Measurements from ENCODE around the gene NKTR. TPM values are rescaled to one million over a fixed set of nuclear protein-coding genes. Genes with fewer than 3 reads are reported as not detected.
"Not testable (repeated sequence)": the region's sequence is repeated elsewhere in the genome, so short reads cannot be mapped to it uniquely, and the experiment has no call there.

The NKTR gene
- total RNA-seq, 1 experiment from 2014 or later: 89.3 TPM

DNA sequence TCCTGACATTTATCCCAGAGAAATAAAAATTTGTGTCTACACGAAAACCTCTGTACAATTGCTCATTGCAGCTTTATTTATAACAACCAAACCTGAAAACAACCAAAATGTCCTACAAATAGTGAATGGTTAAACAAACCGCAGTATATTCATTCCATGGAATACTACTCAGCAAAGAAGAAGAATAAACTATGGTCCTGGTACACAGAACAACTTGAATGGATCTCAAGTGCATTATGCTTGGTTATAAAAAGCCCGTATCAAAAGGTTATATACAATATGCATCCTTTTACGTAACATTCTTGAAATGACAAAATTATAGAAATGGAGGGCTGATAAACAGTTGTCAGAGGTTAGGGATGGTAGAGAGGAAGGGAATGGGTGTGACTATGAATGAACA lies 22.4 kb upstream of the NKTR start:
- no peak for TF ChIP-seq SOX15 (CRISPR knock-in tag; IDR thresholded peaks at IDR 0.05)
- TF ChIP-seq, protein P1, sequence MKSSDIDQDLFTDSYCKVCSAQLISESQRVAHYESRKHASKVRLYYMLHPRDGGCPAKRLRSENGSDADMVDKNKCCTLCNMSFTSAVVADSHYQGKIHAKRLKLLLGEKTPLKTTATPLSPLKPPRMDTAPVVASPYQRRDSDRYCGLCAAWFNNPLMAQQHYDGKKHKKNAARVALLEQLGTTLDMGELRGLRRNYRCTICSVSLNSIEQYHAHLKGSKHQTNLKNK (CRISPR knock-in tag; IDR thresholded peaks at IDR 0.05): no peak
- TF ChIP-seq, protein P2, sequence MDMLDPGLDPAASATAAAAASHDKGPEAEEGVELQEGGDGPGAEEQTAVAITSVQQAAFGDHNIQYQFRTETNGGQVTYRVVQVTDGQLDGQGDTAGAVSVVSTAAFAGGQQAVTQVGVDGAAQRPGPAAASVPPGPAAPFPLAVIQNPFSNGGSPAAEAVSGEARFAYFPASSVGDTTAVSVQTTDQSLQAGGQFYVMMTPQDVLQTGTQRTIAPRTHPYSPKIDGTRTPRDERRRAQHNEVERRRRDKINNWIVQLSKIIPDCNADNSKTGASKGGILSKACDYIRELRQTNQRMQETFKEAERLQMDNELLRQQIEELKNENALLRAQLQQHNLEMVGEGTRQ (CRISPR knock-in tag; IDR thresholded peaks at IDR 0.05): no peak
- TF ChIP-seq HMGA2 (CRISPR knock-in tag; IDR thresholded peaks at IDR 0.05): no peak
- TF ChIP-seq, protein P3, sequence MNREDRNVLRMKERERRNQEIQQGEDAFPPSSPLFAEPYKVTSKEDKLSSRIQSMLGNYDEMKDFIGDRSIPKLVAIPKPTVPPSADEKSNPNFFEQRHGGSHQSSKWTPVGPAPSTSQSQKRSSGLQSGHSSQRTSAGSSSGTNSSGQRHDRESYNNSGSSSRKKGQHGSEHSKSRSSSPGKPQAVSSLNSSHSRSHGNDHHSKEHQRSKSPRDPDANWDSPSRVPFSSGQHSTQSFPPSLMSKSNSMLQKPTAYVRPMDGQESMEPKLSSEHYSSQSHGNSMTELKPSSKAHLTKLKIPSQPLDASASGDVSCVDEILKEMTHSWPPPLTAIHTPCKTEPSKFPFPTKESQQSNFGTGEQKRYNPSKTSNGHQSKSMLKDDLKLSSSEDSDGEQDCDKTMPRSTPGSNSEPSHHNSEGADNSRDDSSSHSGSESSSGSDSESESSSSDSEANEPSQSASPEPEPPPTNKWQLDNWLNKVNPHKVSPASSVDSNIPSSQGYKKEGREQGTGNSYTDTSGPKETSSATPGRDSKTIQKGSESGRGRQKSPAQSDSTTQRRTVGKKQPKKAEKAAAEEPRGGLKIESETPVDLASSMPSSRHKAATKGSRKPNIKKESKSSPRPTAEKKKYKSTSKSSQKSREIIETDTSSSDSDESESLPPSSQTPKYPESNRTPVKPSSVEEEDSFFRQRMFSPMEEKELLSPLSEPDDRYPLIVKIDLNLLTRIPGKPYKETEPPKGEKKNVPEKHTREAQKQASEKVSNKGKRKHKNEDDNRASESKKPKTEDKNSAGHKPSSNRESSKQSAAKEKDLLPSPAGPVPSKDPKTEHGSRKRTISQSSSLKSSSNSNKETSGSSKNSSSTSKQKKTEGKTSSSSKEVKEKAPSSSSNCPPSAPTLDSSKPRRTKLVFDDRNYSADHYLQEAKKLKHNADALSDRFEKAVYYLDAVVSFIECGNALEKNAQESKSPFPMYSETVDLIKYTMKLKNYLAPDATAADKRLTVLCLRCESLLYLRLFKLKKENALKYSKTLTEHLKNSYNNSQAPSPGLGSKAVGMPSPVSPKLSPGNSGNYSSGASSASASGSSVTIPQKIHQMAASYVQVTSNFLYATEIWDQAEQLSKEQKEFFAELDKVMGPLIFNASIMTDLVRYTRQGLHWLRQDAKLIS (CRISPR knock-in tag; IDR thresholded peaks at IDR 0.05; ENCODE audit: borderline replicate concordance): no peak
- no peak for TF ChIP-seq NFYB (CRISPR knock-in tag; conservative IDR thresholded peaks at IDR 0.05; ENCODE audit: low read depth)
- TF ChIP-seq, protein P4, sequence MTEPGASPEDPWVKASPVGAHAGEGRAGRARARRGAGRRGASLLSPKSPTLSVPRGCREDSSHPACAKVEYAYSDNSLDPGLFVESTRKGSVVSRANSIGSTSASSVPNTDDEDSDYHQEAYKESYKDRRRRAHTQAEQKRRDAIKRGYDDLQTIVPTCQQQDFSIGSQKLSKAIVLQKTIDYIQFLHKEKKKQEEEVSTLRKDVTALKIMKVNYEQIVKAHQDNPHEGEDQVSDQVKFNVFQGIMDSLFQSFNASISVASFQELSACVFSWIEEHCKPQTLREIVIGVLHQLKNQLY (CRISPR knock-in tag; IDR thresholded peaks at IDR 0.05): no peak
- TF ChIP-seq, protein P5, sequence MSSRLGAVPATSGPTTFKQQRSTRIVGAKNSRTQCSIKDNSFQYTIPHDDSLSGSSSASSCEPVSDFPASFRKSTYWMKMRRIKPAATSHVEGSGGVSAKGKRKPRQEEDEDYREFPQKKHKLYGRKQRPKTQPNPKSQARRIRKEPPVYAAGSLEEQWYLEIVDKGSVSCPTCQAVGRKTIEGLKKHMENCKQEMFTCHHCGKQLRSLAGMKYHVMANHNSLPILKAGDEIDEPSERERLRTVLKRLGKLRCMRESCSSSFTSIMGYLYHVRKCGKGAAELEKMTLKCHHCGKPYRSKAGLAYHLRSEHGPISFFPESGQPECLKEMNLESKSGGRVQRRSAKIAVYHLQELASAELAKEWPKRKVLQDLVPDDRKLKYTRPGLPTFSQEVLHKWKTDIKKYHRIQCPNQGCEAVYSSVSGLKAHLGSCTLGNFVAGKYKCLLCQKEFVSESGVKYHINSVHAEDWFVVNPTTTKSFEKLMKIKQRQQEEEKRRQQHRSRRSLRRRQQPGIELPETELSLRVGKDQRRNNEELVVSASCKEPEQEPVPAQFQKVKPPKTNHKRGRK (CRISPR knock-in tag; IDR thresholded peaks at IDR 0.05; ENCODE audit: borderline replicate concordance): no peak
- TF ChIP-seq, protein P6, sequence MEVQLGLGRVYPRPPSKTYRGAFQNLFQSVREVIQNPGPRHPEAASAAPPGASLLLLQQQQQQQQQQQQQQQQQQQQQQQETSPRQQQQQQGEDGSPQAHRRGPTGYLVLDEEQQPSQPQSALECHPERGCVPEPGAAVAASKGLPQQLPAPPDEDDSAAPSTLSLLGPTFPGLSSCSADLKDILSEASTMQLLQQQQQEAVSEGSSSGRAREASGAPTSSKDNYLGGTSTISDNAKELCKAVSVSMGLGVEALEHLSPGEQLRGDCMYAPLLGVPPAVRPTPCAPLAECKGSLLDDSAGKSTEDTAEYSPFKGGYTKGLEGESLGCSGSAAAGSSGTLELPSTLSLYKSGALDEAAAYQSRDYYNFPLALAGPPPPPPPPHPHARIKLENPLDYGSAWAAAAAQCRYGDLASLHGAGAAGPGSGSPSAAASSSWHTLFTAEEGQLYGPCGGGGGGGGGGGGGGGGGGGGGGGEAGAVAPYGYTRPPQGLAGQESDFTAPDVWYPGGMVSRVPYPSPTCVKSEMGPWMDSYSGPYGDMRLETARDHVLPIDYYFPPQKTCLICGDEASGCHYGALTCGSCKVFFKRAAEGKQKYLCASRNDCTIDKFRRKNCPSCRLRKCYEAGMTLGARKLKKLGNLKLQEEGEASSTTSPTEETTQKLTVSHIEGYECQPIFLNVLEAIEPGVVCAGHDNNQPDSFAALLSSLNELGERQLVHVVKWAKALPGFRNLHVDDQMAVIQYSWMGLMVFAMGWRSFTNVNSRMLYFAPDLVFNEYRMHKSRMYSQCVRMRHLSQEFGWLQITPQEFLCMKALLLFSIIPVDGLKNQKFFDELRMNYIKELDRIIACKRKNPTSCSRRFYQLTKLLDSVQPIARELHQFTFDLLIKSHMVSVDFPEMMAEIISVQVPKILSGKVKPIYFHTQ (CRISPR knock-in tag; IDR thresholded peaks at IDR 0.05): no peak
- no peak for TF ChIP-seq EMX1 (CRISPR knock-in tag; IDR thresholded peaks at IDR 0.05)
- no peak for TF ChIP-seq ZNF263 (CRISPR knock-in tag; IDR thresholded peaks at IDR 0.05; ENCODE audit: low read depth)
- no peak for TF ChIP-seq GRHL2 (CRISPR knock-in tag; IDR thresholded peaks at IDR 0.05; ENCODE audit: insufficient replicate concordance, severe bottlenecking)
- no peak for TF ChIP-seq ATF1 (CRISPR knock-in tag; IDR thresholded peaks at IDR 0.05)
- TF ChIP-seq CREB1 (CRISPR knock-in tag; IDR thresholded peaks at IDR 0.05): no peak
- no peak for TF ChIP-seq SP1 (CRISPR knock-in tag; conservative IDR thresholded peaks at IDR 0.05)
- DNase-seq (ENCODE audit: low spot score): no peak
- Mint-ChIP-seq H3K4me1 (peaks cover 22% of the 10 kb centered on the region), H3K9me3 (peaks cover 30% of the 10 kb centered on the region), H3K27me3 (ENCODE audit: low read depth) (no peaks in the 10 kb centered on the region), H3K4me3 (no peak overlapping the region), H3K36me3 (peaks cover 30% of the 10 kb centered on the region), H3K27ac (no peak overlapping the region)
- POLR2A ChIA-PET: no interaction called here
- CTCF ChIA-PET: no interaction called here
- ATAC-seq: no peak

DNA sequence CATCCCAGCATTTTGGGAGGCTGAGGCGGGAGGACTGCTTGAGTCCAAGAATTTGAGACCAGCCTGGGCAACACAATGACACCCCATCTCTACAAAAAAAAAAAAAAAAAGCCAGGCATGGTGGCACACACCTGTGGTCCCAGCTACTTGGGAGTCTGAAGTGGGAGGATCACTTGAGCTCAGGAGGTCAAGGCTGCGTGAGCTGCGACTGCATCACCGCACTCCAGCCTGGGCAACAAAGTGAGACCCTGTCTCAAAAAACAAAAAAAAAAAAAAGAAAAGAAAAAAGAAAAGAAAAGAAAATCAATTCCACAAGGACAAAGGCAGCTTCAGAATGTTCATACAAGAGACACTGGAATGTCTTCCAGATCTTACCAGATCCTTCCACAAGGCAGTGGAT lies 21.1 kb upstream of the NKTR start:
- H3K27me3 Mint-ChIP-seq (ENCODE audit: low read depth); DNase-seq (ENCODE audit: low spot score); H3K27ac Mint-ChIP-seq; H3K4me3 Mint-ChIP-seq; ATAC-seq: not testable (repeated sequence)
- Mint-ChIP-seq H3K4me1 (peaks cover 29% of the 10 kb centered on the region), H3K36me3 (peaks cover 23% of the 10 kb centered on the region), H3K9me3 (peaks cover 23% of the 10 kb centered on the region)
- CTCF ChIA-PET: interaction anchor here (0.7 kb wide), 1 partner anchor 177 kb away, joined by 3 read pairs; no protein-coding TSS in a partner anchor
- POLR2A ChIA-PET: interaction anchor here (0.7 kb wide), 1 partner anchor 11 kb away, joined by 4 read pairs; no protein-coding TSS in a partner anchor
- 0 out of 2 replicates have a peak, but pooled peaks have one; percentile 13 for TF ChIP-seq ZNF121 (CRISPR knock-in tag; IDR thresholded peaks at IDR 0.05)
